DMS153 treated with DMSO at 0.1 percent for 48 hours (cell line): ENCODE data around the gene LRBA.

Experiments
- DNase-seq: peaks from one replicate; lab custom pipeline; 2025; ENCODE audit not compliant: unreplicated experiment; lab: John Stamatoyannopoulos, UW

LRBA gene

DNA sequence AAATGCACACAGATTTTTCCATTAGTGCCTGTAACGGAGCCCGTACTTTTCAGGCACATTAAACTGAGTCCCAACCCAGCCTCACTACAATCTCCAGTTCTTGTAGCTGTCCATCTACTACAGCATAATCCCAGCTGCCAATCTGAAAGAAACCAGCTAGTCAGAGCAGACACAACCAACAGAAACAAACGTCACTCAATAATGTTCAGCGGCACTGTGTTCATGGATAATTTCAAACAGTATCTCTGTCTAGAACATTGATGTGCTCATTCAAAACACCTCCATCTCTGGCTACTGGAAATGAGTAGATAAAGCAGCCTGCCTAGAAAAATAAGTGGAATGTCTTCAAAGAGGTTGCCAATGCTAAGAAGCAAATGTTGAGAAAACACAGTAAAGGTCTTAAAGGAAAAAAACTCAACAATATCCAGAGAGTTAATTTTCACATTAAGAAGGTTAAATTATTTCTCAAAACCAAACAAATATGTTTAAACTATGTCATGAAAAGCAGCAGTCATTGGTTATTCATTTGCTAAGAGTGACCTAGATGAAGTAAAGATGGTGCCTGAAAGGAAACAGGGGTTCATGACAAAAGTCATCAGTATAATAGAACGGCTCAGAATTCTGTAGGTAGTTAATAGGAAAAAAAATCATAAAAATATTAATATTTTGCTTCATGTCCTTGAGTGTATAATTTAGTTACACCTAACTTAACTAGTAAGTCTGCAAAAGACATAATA, 678.2 kb downstream of the LRBA start:
- DNase-seq, result no peak

DNA sequence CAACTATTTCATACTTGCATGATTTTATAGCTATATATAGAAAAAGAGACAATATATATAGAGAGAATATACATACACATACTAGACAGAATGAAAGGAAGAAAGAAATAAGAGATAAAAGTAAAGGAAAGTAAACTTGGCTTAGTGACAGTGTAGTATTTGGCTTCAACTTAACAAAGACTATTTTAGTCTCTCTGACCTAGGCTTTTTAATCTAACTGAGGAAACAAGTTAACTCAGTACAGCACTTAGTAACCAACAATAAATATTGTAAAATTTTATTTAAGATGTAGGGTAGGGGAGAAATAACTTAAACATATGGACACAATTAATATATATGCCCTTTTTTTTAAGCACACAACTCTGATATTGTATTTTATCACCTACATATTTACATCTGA, 682.1 kb downstream of the LRBA start:
- no peak for DNase-seq

DNA sequence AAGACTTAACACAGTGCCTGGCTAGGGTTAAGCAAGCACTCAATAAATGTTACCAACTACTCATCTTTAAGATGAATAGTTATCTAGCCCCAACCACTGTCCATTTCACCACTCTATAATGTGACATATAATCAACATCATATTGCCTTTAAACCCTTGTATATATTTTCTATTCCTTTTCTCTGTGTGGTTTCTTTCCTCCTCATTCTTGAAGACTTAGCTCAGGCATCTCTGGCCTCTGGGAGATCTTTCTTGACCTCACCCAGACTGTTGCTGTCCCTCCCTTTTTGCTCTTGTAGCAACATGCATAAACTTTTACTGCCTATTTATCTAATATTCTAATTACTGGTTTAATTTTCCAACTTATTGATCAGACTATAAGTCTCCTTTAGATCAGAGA, 683.0 kb downstream of the LRBA start:
- no peak for DNase-seq

DNA sequence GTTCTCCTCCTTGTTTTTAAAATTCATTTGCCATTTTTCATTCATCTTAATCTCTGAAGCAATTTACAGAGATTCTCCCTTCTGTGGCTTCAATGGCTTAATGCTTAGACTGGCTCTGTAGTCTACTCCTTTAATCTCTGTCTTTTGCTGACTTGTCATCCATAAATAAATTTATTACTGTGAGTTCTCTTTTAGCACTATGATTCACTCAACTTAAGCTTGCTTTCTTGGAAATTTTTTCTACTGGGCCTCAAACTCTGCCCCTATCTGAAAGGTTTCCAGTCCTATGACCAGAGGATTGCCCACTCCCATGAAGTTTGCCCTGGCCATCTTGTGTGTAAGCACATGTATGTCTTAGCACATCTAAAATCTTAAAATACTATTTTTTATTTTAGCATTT, 685.7 kb downstream of the LRBA start:
- DNase-seq, result no peak

DNA sequence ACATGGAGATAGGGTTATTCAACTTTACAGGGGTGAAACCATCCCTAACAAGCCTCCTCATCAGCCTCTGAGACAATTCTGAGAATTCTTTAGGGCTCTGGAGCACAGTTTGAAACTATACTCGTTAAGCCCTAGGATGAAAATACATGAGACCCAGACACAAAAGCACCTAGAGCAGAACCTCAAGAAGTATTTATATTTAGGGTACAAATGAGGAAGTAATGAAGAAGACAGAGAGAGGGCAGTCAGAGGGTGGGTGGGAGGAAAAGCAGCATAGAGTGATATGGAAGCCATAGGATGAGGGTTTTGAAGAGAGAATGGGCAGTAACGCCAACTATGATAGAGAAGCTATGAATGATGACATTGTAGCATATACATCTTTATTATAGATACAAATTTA, 686.6 kb downstream of the LRBA start:
- DNase-seq, result no peak

DNA sequence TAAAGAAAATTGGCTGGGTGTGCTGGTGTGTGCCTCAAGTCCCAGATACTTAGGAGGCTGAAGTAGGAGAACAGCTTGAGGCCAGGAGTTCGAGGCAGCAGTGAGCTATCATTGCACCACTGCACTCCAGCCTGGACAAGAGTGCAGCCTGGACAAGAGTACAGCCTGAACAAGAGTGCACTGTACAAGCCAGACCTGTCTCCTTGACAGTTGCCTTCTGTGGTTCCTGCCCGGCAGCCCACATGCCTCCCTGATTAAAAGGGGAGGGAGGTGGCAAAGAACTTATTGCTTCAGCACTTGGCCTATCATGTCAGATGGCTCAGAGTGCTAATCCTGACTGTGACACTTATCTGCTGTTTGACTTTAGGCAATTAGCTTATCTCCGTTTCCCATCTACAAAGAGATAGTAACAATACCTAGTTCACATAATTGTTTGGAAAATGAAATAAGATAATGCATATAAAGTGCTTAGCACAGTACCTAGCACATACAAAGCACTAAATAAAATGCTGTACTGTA, 687.8 kb downstream of the LRBA start:
- DNase-seq, result no peak

DNA sequence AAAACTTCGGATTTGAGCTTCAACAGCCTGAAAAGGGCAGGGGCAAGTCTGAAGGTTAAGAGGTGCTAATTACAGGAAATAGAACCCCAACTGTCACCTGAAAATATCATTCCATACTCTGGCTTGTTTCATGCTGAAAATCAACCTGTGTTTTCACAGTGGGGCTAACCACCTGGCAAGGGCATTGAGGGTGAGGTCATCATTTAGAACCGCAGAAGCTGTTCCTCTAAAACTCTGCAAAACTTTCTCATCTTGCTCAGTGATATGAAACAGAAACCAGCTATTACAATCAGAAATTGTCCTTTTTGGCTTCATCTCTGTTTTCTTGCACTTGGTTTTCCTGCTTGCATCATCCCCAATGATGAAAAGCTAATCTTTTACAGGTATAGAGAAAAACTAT, 689.2 kb downstream of the LRBA start:
- no peak for DNase-seq

DNA sequence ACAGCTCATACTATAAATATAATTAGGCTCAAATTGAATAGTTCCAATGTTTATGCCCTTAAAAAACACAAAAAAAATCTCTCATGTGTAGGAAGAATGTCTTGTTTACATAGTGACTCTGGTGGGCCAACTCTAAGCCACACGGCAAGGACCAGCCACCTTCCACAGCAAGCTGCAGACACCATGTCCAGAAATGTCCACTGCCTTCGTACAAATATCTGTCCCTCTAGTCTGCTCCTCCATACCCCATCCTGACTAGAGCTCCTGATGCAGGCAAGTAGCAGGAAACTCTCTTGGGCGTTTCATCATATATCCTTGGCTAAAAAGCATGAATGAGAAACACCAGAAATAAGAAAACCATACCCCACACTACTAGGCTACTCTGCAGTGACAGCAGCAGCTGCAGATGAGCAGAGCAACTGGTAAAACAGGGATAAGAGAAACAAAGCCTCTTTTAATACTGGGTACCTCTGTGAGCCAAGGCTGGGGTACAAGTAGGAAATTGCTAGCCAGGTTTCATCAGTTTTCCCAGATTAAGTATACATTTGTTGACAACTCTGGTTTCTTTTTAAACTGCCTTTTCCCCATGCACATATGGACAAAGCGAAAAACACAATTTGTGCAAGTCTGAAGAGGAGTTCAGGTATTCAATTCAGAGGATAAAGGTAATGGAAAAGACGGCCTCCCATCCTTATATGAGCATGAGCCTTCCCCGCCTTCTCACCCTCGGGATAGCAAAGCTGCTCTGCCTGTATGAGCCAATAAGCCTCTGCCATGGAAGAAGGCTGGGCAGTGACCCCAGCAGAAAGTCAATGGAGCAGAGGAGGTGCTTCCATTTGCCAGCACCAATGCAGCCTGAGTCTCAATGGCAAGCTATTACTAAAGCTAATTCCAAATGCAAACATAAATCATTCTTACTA, 691.4 kb downstream of the LRBA start:
- DNase-seq, result no peak

DNA sequence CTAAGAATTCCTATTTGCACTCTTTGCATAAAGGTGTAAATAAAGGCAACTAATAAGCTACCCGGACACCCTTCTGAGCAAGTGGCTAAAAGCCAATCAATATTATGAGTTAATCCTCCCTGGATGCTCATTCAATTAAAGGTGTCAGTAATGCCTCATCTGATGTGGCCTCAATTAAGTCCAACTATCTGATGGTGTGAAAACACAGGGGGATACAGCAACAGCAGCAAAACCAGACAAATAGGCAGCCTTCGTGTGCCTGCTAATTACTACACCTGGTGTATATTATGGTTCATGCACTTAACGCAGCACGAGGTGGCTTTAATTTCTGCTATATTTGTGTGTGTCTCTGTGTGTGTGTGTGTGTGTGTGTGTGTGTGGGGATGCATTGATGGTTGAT, 692.4 kb downstream of the LRBA start:
- no peak for DNase-seq

DNA sequence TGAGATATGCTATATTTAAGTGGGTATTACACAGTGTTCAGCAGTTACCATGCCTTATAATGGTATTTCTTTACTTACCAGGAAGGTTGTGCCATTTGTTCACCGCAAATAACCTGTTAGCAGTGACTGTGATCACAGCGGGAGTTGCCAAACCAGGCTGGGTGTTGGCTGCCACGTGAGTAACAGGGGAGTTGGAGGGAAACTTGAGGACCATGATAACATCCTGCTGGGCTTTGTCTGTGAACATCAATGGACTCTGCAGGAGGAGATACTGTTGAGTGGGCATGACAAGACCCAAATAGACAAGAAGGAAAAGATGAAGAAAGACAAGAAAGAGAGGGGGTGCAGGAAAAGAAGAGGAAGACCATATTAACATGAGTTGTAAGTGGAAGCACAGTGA, 694.0 kb downstream of the LRBA start:
- DNase-seq, result no peak

DNA sequence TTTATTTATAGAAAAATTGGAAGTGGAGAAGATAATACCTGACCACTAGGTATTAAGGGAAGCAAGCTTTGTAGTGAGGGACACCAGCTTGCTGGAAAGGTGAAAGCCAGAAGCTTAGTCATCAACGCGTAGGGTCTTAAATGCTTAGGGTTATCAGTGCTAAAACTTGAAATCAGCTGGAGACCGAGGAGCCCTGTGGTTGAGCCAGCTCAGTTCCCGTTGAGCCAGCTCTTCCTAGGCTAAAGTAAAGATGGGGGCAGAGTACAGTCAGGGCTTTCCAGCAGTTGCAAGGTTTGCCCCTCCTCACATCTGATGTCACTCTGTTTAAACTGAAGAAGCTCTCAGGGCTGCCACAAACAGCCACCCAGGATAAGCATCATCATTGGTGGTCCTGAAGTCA, 696.1 kb downstream of the LRBA start:
- DNase-seq, result no peak

DNA sequence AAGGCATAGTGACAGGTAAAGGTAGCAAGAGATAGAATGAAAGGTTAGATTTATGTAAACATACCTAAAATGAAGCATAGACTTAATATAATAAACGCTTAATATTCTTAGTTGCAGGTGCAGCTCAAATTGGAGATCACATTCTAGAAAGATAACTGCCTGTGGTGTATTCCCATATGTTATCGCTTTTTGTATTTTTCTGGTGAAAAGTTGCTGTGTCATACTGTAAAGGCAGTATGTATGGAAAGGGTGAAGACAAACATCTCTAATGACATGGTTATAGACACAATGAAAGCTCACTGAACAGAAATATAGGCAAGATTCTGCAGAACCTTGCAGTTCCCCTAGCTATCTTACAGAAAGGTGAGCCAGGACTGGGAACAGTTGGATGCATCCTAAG, 696.6 kb downstream of the LRBA start:
- no peak for DNase-seq

DNA sequence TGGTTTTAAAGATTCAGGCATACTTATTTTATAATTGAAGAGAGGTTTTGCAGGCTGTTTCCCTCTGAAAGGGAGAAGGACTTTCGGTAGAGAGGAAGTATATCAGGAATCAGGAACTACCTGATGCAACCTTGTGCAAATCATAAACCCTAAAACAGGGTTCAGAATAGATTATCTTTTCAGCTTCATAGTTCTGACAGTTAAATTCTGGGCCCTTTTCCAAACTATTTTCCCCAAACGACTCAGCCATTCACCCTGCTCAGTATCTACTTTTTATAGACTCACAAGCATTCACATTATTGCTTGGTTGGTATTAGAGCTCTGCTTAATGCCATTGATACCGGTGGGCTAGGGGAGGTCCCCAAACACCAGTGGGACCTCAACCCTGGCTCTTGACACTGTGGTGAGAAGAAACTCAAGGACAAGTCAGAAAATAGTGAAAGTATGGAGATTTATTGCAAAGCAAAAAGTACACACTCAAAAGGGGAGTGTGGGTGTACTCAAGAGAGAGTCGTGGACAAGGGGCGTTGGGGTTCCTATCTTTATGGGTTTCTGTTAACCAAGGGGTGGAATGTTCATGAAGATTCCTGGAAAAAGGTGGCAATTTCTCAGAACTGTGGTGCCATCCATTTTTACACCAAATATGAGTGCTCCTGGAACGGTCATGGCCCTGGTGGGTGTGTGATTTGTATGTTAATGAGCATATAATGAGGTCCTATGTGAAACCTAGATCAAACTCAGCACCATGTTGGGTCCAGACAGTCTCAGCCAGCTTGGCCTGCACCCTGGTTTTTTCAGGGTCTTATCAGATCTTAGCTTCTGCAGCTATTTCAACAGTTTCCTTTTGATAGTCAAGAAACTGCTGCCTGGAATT, 698.5 kb downstream of the LRBA start:
- DNase-seq, result no peak

DNA sequence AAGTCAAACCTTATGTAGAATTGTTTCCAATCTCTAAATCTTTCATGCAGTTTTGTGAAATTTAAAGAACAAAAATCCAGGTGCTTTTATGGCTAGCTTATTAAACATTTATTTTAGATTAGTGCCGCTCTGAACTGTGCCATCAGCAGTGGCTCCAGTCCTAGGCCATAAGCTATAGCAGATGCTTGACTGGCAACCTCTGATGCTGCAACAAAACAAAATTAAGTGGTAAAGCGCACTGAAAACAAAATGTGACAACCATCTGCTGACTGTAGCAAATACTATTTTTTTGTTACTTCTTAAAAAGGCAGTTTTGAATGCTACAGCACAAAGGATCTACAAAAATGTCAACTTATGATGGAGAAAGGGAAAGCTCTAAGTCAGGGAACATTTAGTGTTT, 699.4 kb downstream of the LRBA start:
- DNase-seq, result no peak

DNA sequence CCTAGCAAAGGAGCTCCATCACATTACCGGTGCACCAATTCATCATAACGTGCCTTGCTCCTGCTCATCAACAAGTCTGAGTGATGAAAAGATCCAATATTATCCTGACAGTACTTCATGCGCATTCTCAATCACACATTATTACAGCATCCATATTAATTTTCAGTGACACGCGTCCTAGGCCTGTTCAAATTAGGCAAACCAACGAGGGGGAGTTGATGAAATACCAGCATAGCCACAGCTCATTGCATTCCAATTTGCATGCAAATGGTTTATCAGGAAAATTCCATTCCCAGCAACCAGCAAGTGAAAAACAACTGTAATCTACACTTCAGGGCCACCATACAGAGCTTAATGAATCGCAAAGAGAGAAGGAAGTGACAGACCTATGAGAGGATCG, 699.9 kb downstream of the LRBA start:
- DNase-seq, result no peak

DNA sequence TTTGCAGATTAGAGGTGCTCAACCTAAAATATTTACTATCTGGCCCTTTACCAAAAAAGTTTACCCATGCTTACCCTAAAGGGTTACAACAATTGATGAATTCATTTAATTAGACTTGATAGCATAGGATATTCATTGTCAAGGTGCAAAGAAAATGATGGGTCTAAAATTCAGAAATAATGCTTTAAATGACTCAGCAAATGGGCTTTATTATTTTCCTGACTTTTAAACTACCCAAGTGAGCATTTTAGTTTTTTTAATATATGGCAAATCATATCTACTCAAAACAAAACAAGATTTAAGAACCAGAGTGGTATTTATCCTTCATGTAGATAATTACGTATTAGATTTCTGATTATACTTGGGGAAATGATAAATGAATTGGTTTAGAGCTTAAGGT, 701.1 kb downstream of the LRBA start:
- no peak for DNase-seq

DNA sequence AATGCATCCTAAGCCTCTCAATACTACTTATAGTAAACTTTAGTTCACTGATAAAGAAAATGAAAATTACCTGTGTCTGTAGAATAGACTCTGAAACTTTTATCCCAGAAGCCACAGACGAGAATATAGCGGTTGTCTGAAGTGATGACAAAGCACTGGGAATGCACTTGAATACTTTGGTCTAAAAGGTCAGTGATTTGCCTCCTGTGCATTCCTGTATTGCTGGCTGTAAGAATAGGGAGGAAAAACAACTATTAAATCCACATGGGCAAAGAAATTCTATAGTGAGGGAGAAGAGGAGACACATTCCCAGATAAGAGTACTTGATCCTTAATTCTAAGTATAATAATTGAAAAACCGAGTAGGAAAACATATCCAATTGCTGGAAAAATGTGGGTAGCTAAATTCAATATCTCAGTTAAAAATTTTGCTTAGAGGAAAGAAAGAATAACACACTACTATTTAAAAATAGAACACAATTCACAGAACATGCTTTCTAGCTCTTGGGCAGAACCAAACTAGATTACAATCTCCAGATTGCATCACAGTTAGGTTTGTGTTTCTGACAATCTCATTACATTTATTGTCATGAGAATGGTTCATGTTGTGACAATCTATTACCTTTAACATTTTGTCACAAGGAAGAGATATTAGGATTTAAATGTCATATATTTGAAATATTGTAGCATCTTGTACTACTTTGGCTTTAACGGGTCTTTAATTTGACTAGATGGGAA, 704.8 kb downstream of the LRBA start:
- DNase-seq, result no peak

DNA sequence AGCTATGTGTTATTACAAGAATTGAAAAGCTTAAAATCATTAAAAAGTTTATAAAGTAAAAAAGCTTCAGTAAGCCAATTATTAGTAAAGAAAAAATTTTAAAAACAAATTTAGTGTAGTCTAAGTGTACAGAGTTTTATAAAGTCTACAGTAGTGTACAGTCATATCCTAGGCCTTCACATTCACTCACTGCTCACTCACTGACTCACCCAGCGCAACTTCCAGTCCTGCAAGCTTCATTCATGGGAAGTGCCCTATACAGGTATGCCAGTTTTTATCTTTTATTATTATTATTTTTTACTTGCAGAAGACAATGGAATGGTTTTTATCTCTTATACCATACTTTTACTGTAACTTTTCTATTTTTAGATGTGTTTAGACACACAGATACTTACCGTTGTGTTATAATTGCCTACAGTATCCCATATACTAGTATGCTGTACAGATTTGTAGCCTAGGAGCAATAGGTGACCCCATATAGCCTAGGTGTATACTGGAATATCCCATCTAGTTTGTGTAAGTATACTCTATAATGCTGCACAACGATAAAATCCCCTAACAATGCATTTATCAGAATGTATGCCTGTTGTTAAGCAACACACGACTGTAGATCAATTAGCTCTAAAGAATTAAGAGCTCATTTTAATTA, 706.1 kb downstream of the LRBA start:
- DNase-seq, result no peak

DNA sequence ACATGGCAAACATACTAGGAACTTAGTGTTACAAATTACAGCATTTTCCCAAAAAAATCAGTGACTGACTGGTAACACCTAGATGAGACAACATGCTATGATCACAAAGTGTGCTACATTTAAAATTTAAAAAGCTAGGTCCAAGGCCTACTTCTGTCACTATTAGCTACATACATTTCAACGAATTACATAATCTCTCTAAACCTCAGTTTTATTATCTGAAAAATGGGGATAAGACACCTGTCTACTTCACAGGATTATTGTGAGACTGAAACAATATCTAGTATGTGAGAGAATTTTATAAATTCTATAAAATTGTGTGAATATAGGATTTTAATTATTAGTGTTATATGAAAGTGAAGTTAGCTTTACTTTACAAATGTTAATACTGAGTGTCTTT, 708.4 kb downstream of the LRBA start:
- no peak for DNase-seq

DNA sequence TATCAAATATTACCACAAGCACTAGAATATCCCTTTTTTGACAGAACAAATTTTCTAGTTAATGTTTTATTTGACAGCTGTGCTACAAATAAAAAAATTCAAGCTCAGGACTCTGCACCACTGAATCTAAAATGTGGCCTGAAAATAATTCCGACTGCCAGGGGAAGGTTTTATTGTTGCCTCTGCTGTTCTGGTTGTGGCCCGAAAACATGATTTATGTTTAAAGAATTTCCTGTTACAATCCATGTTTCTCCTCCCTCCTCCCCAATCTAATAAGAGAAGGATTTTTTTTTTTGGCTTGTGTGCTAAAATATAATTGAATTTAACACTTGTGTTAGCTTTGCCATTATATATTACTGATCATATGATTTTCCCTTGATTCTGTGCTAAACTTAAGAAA, 709.1 kb downstream of the LRBA start:
- DNase-seq, result no peak
